Tongue (tissue), 3 donors: Measurements from ENCODE around the gene IL12RB2. TPM values are rescaled to one million over a fixed set of nuclear protein-coding genes. Genes with fewer than 3 reads are reported as not detected.
A peak's percentile ranks its signal among the peaks of the same experiment; 100 is the strongest.
"Not testable (repeated sequence)": the region's sequence is repeated elsewhere in the genome, so short reads cannot be mapped to it uniquely, and the experiment has no call there.

Source experiments
- DNase-seq: peaks from one replicate; pipeline ENCODE4 v3.0.0-alpha.2; 2015
- small RNA-seq: library from RNA; depleted of rRNA; stranded (forward); fragments of <200 nt; gene quantifications from one replicate; pipeline ENCODE3, GENCODE V24; 2014; ENCODE audit warnings: low replicate concordance
- total RNA-seq: library from RNA; depleted of rRNA; stranded (reverse); fragments of >200 nt; gene quantifications from one replicate; pipeline ENCODE4 v1.2.3, GENCODE V29; 2014

The IL12RB2 gene
- total RNA-seq, 1 donor from 2014 or later, result 2.5 TPM

GRCh38 chr1:67431869-67432578, 124.4 kb downstream of the IL12RB2 start:
- no peak for DNase-seq

- DNase-seq, result no peak
Observed at GRCh38 chr1:67432745-67433144, 125.1 kb downstream of the IL12RB2 start.

- DNase-seq, result peak; percentile 54
Observed at GRCh38 chr1:67433837-67434236, 126.2 kb downstream of the IL12RB2 start.

GRCh38 chr1:67434491-67434890, 126.8 kb downstream of the IL12RB2 start:
- DNase-seq, result peak; percentile 68

- DNase-seq, result no peak
Observed at GRCh38 chr1:67436511-67437055, 128.9 kb downstream of the IL12RB2 start.

- no peak for DNase-seq
Observed at GRCh38 chr1:67437961-67438360, 130.3 kb downstream of the IL12RB2 start.

- no peak for DNase-seq
Observed at GRCh38 chr1:67439277-67440029, 131.8 kb downstream of the IL12RB2 start.

DNA sequence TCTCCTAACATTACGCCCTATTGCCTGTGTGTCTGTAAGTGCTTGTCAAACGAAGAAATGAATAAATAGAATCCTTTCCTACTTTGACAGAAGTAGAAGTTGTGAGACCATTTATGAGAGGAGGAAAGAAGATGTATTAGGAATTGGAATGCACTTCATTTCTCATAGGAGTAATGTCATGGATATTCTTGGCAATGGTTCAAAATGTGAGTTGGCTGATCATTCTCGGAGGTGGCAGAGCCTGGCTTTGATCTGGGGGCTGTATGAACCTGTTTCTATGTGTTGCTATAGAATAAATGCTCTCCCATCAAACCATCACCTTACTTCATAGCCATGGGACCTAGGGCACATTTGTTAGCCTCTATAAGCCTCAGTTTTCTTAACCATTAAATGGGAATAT, 132.7 kb downstream of the IL12RB2 start:
- DNase-seq, result no peak

DNA sequence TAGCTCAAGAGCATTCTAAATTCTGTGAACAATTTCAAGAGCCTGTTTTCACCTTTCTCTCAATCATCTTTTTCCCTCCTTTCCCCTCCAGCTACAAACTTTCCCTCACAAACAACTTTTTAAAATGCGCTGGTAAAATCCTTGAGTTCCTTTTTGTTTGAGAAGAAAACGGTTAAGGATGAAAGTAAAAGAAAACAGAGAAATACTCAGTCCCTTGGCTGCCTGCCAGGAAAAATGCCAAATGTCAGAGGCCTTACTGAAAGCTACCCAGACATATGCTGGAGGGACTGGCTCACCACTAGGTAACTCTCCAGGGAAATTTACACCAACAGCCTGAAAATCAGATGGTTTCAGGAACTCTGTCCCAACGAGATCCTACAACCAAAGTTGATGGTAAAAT, 133.5 kb downstream of the IL12RB2 start:
- DNase-seq, result peak; percentile 79

DNA sequence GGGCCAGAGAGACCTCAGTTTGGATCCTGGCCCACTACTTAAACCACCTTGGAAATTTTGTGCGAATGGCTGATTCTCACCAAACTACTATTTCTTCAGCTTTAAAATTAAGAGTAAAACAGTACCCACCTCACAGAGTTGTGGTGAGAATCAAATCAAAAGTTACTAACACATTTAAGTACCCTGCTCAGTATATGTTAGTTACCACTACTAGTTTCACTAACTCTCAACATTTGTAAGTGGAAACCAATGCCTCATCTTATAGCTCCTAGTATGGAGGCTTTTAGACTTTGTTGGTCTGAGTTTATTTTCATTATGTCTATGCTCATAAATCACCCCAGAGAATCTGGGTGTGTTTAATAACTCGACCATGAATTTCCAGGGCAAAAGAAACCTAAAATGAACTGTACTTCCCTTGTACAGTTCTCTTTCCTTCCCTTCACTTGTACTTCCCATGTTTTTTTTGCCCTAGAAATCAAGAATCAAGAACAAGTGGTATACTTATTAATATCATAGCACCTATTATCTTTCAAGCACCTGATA, 134.1 kb downstream of the IL12RB2 start:
- DNase-seq, result no peak

DNA sequence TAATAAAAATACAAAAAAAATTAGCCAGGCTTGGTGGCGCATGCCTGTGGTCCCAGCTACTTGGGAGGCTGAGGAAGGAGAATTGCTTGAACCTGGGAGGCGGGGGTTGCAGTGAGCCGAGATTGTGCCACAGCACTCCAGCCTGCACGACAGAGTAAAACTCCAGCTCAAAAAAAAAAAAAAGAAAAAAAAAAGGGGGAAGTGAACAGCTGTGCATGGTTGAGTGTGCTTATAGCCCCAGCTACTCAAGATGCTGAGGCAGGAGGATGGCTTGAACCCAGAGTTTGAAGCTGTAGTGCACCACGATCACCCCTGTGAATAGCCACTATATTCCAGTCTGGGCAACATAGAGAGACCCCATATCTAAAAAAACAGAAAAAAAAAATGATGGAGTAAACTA, 138.3 kb downstream of the IL12RB2 start:
- not testable (repeated sequence) for DNase-seq

Small RNA genes lying within 50 kb of the gene (small RNA-seq; reads per million reads assigned to genes)
- gene RNU4ATAC4P (not detected), gene RNU6-387P (not detected)

Other genes with a start within 250 kb of the IL12RB2 start
- gene C1orf141, start 172.9 kb upstream of the IL12RB2 start, total RNA-seq, result not detected
- not detected for gene IL23R, start 141.4 kb upstream of the IL12RB2 start, total RNA-seq
- gene SERBP1, start 122.5 kb downstream of the IL12RB2 start, total RNA-seq, result 419 TPM